ENCODE data around the gene ABCA8. TPM values are rescaled to one million over a fixed set of nuclear protein-coding genes. Genes with fewer than 3 reads are reported as not detected.

The ABCA8 gene
- polyA plus RNA-seq, 2 donors: 1.6 to 2.8 TPM

DNA sequence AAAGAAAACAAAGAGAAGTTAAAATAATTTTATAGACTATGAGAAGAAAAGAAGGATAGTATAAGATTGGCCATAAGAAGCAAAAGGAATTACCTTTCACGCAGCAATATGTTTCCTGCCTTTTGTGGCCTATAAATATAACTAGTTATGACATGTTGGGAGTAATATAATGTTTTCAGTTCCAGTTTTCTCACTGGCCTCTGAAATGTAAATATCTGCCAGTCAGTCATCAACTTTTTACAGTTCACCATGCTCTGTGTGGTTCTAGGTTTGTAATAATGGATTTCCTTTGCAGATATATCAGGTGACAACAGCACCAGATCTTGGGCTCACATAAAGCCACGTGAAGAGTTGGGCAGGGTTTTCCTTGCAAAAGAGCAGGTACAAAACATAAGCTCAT, 94.3 kb downstream of the ABCA8 start:
- H3K4me3 ChIP-seq (ENCODE audit: low read depth in 1 of 2, low read length in 2 of 2): no peak overlapping the region
- no peaks in the 10 kb centered on the region for H3K36me3 ChIP-seq (ENCODE audit: control insufficient read depth in 2 of 2, insufficient read depth in 2 of 2, low read length in 1 of 2)
- 39 to 53% methylated on average over 2 of the region's 2 CpGs for WGBS, 2 donors
- no peaks in the 10 kb centered on the region for H3K27me3 ChIP-seq (ENCODE audit: control insufficient read depth in 1 of 2, insufficient read depth in 2 of 2, low read length in 2 of 2)
- no peak overlapping the region for H3K27ac ChIP-seq (ENCODE audit: low read depth in 2 of 2, low read length in 1 of 2)
- no peaks in the 10 kb centered on the region for H3K9me3 ChIP-seq (ENCODE audit: control insufficient read depth in 2 of 2, insufficient read depth in 1 of 2, low read depth in 1 of 2, low read length in 1 of 2)
- H3K4me1 ChIP-seq (ENCODE audit: control insufficient read depth in 2 of 2, insufficient read depth in 2 of 2, low read length in 1 of 2): no peaks in the 10 kb centered on the region

- no peaks in the 10 kb centered on the region for H3K4me1 ChIP-seq (ENCODE audit: control insufficient read depth in 2 of 2, insufficient read depth in 2 of 2, low read length in 1 of 2)
- H3K27me3 ChIP-seq (ENCODE audit: control insufficient read depth in 1 of 2, insufficient read depth in 2 of 2, low read length in 2 of 2): peaks cover 0 to 3% of the 10 kb centered on the region in 2 donors
- 74 to 77% methylated on average over 1 of the region's 1 CpG for WGBS, 2 donors
- no peaks in the 10 kb centered on the region for H3K9me3 ChIP-seq (ENCODE audit: control insufficient read depth in 2 of 2, insufficient read depth in 1 of 2, low read depth in 1 of 2, low read length in 1 of 2)
- no peak overlapping the region for H3K4me3 ChIP-seq (ENCODE audit: low read depth in 1 of 2, low read length in 2 of 2)
- H3K36me3 ChIP-seq (ENCODE audit: control insufficient read depth in 2 of 2, insufficient read depth in 2 of 2, low read length in 1 of 2): no peaks in the 10 kb centered on the region
- no peak overlapping the region for H3K27ac ChIP-seq (ENCODE audit: low read depth in 2 of 2, low read length in 1 of 2)
Observed at GRCh38 chr17:68854452-68854851, 100.7 kb downstream of the ABCA8 start.

GRCh38 chr17:68853439-68853838, 101.8 kb downstream of the ABCA8 start:
- WGBS, 2 donors: 75 to 76% methylated on average over 4 of the region's 4 CpGs
- H3K9me3 ChIP-seq (ENCODE audit: control insufficient read depth in 2 of 2, insufficient read depth in 1 of 2, low read depth in 1 of 2, low read length in 1 of 2): no peaks in the 10 kb centered on the region
- peaks cover 0 to 3% of the 10 kb centered on the region in 2 donors for H3K27me3 ChIP-seq (ENCODE audit: control insufficient read depth in 1 of 2, insufficient read depth in 2 of 2, low read length in 2 of 2)
- H3K4me3 ChIP-seq (ENCODE audit: low read depth in 1 of 2, low read length in 2 of 2): no peak overlapping the region
- no peaks in the 10 kb centered on the region for H3K36me3 ChIP-seq (ENCODE audit: control insufficient read depth in 2 of 2, insufficient read depth in 2 of 2, low read length in 1 of 2)
- H3K27ac ChIP-seq (ENCODE audit: low read depth in 2 of 2, low read length in 1 of 2): no peak overlapping the region
- no peaks in the 10 kb centered on the region for H3K4me1 ChIP-seq (ENCODE audit: control insufficient read depth in 2 of 2, insufficient read depth in 2 of 2, low read length in 1 of 2)

DNA sequence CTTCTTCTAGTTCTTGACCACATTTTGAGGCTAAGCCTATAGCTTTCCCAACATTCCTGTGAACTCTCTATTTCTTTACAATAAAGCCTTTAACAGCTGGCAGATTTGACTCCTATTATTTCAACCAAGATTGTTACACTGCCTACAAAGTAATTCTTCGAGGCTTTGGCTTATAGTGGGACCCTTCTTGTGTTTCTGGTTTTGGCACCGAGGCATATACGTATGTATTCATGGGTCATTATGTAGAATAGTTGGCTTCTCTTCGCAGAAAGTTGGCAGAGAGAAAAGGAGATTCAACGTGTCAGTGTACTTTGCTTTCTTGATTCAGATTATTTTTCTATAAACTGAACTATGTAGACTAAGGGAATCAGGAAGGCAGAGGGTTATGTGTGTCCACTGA, 102.2 kb downstream of the ABCA8 start:
- Histone ChIP-seq H3K27ac (ENCODE audit: low read depth in 2 of 2, low read length in 1 of 2) (no peak overlapping the region), H3K4me3 (ENCODE audit: low read depth in 1 of 2, low read length in 2 of 2) (no peak overlapping the region), H3K27me3 (ENCODE audit: control insufficient read depth in 1 of 2, insufficient read depth in 2 of 2, low read length in 2 of 2) (peaks cover 0 to 3% of the 10 kb centered on the region in 2 donors), H3K4me1 (ENCODE audit: control insufficient read depth in 2 of 2, insufficient read depth in 2 of 2, low read length in 1 of 2) (no peaks in the 10 kb centered on the region), H3K36me3 (ENCODE audit: control insufficient read depth in 2 of 2, insufficient read depth in 2 of 2, low read length in 1 of 2) (no peaks in the 10 kb centered on the region), H3K9me3 (ENCODE audit: control insufficient read depth in 2 of 2, insufficient read depth in 1 of 2, low read depth in 1 of 2, low read length in 1 of 2) (no peaks in the 10 kb centered on the region)
- 70 to 85% methylated on average over 5 of the region's 5 CpGs for WGBS, 2 donors

- 67 to 68% methylated on average over 1 of the region's 1 CpG for WGBS, 2 donors
- no peak overlapping the region for H3K27ac ChIP-seq (ENCODE audit: low read depth in 2 of 2, low read length in 1 of 2)
Observed at GRCh38 chr17:68851890-68852289, 103.3 kb downstream of the ABCA8 start.

GRCh38 chr17:68850749-68851510, 104.3 kb downstream of the ABCA8 start:
- Histone ChIP-seq H3K27me3 (ENCODE audit: control insufficient read depth in 1 of 2, insufficient read depth in 2 of 2, low read length in 2 of 2) (peaks cover 0 to 3% of the 10 kb centered on the region in 2 donors), H3K4me3 (ENCODE audit: low read depth in 1 of 2, low read length in 2 of 2) (no peak overlapping the region), H3K9me3 (ENCODE audit: control insufficient read depth in 2 of 2, insufficient read depth in 1 of 2, low read depth in 1 of 2, low read length in 1 of 2) (no peaks in the 10 kb centered on the region), H3K36me3 (ENCODE audit: control insufficient read depth in 2 of 2, insufficient read depth in 2 of 2, low read length in 1 of 2) (no peaks in the 10 kb centered on the region), H3K4me1 (ENCODE audit: control insufficient read depth in 2 of 2, insufficient read depth in 2 of 2, low read length in 1 of 2) (no peaks in the 10 kb centered on the region), H3K27ac (ENCODE audit: low read depth in 2 of 2, low read length in 1 of 2) (no peak overlapping the region)
- 56 to 57% methylated on average over 2 of the region's 2 CpGs for WGBS, 2 donors

More at GRCh38 chr17:68851890-68852289, 103.3 kb downstream of the ABCA8 start:
- H3K27me3 ChIP-seq (ENCODE audit: control insufficient read depth in 1 of 2, insufficient read depth in 2 of 2, low read length in 2 of 2): peaks cover 0 to 3% of the 10 kb centered on the region in 2 donors
- H3K9me3 ChIP-seq (ENCODE audit: control insufficient read depth in 2 of 2, insufficient read depth in 1 of 2, low read depth in 1 of 2, low read length in 1 of 2): no peaks in the 10 kb centered on the region
- no peak overlapping the region for H3K4me3 ChIP-seq (ENCODE audit: low read depth in 1 of 2, low read length in 2 of 2)
- no peaks in the 10 kb centered on the region for H3K36me3 ChIP-seq (ENCODE audit: control insufficient read depth in 2 of 2, insufficient read depth in 2 of 2, low read length in 1 of 2)
- no peaks in the 10 kb centered on the region for H3K4me1 ChIP-seq (ENCODE audit: control insufficient read depth in 2 of 2, insufficient read depth in 2 of 2, low read length in 1 of 2)

DNA sequence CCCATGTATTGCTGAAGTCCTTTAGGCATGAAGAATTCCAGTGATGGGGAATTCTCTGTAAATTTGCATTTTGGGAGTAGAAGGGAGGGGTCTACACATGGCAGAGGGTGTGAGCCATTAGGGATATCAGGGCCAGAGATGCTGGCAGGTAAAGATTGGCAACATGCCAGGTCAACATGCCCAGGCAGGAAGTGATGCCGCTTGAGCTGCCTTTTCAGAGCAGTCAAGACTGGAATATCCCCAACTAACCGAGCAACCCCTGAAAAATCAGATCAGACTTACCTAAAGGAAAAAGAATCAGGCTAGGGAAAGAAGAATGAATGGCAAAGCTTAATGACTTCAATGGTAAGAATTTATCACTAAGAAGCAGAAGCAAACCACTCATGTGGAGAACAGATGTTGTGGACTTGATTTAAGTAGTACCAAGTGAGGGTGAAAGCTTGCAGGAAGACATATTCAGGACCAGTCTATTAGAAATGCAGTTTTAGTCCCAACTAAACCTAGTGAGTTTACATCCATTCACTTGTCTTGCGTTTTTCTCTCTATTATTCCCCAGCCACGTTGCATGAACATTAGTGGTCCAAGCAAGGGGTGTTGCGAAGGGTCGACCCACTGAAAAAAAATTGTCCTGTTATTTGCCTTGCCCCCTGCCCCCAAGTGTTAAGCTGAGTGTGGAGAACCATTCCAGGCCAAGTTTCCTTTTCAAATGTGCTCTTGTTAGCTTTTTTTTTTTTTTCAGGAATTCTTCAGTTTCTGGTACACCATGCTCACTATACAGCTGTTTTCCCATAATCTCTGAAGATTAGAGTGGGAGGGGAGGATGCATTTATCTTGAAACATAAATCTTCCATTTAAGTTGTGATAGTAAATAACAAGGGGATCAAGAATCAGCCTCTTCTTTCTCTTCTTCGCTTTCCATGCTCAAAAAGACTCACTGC, 105.2 kb downstream of the ABCA8 start:
- Histone ChIP-seq H3K27ac (ENCODE audit: low read depth in 2 of 2, low read length in 1 of 2) (no peak overlapping the region), H3K4me3 (ENCODE audit: low read depth in 1 of 2, low read length in 2 of 2) (no peak overlapping the region), H3K36me3 (ENCODE audit: control insufficient read depth in 2 of 2, insufficient read depth in 2 of 2, low read length in 1 of 2) (no peaks in the 10 kb centered on the region), H3K27me3 (ENCODE audit: control insufficient read depth in 1 of 2, insufficient read depth in 2 of 2, low read length in 2 of 2) (peaks cover 0 to 3% of the 10 kb centered on the region in 2 donors), H3K9me3 (ENCODE audit: control insufficient read depth in 2 of 2, insufficient read depth in 1 of 2, low read depth in 1 of 2, low read length in 1 of 2) (no peaks in the 10 kb centered on the region), H3K4me1 (ENCODE audit: control insufficient read depth in 2 of 2, insufficient read depth in 2 of 2, low read length in 1 of 2) (no peaks in the 10 kb centered on the region)
- WGBS, 2 donors: 61 to 72% methylated on average over 7 of the region's 7 CpGs

GRCh38 chr17:68847711-68848110, 107.5 kb downstream of the ABCA8 start:
- Histone ChIP-seq H3K4me3 (ENCODE audit: low read depth in 1 of 2, low read length in 2 of 2) (no peak overlapping the region), H3K27ac (ENCODE audit: low read depth in 2 of 2, low read length in 1 of 2) (no peak overlapping the region), H3K4me1 (ENCODE audit: control insufficient read depth in 2 of 2, insufficient read depth in 2 of 2, low read length in 1 of 2) (no peaks in the 10 kb centered on the region), H3K9me3 (ENCODE audit: control insufficient read depth in 2 of 2, insufficient read depth in 1 of 2, low read depth in 1 of 2, low read length in 1 of 2) (no peaks in the 10 kb centered on the region), H3K36me3 (ENCODE audit: control insufficient read depth in 2 of 2, insufficient read depth in 2 of 2, low read length in 1 of 2) (no peaks in the 10 kb centered on the region), H3K27me3 (ENCODE audit: control insufficient read depth in 1 of 2, insufficient read depth in 2 of 2, low read length in 2 of 2) (peaks cover 0 to 3% of the 10 kb centered on the region in 2 donors)
- WGBS, 2 donors: 41 to 59% methylated on average over 1 of the region's 1 CpG

DNA sequence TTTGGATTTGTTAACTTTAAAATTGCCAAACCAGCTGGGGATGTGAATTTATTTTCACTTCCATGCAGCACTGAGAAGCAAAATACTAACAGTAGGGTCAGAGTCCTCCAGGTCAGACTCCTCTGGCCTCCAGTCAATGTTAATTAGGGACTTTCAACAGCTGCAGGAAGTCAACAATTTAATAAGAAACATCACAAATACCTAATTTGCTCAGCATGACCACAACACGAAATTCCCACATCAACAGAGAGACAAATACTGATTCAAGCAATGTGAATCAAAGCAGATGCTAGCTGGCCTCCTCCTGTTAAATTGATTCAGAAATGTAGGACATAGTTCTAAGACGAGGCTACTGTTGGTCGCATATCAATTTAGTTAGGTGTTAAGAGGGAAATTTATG, 111.7 kb downstream of the ABCA8 start:
- no peaks in the 10 kb centered on the region for H3K9me3 ChIP-seq (ENCODE audit: control insufficient read depth in 2 of 2, insufficient read depth in 1 of 2, low read depth in 1 of 2, low read length in 1 of 2)
- H3K4me1 ChIP-seq (ENCODE audit: control insufficient read depth in 2 of 2, insufficient read depth in 2 of 2, low read length in 1 of 2): peaks cover 0 to 2% of the 10 kb centered on the region in 2 donors
- no peak overlapping the region for H3K27ac ChIP-seq (ENCODE audit: low read depth in 2 of 2, low read length in 1 of 2)
- H3K4me3 ChIP-seq (ENCODE audit: low read depth in 1 of 2, low read length in 2 of 2): no peak overlapping the region
- no peaks in the 10 kb centered on the region for H3K36me3 ChIP-seq (ENCODE audit: control insufficient read depth in 2 of 2, insufficient read depth in 2 of 2, low read length in 1 of 2)
- 42 to 60% methylated on average over 3 of the region's 3 CpGs for WGBS, 2 donors
- H3K27me3 ChIP-seq (ENCODE audit: control insufficient read depth in 1 of 2, insufficient read depth in 2 of 2, low read length in 2 of 2): no peaks in the 10 kb centered on the region
